GM12891 (cell line): Measurements from ENCODE around the gene MYRF.

Source experiments
- PAX5 ChIP-seq: IDR thresholded peaks from 2 replicates; pipeline ENCODE4 v1.6.1; 2011; ENCODE audit warnings: low read length, moderate library complexity, mild to moderate bottlenecking; ENCODE audit not compliant: insufficient read depth, severe bottlenecking
- POLR2A ChIP-seq: IDR thresholded peaks from 2 replicates; pipeline ENCODE4 v1.6.1; 2011; ENCODE audit warnings: low read depth, low read length, control low read depth
- POLR2AphosphoS5 ChIP-seq: IDR thresholded peaks from 2 replicates; pipeline ENCODE4 v1.6.1; 2011; ENCODE audit warnings: low read depth, low read length, control low read depth
- POU2F2 ChIP-seq: IDR thresholded peaks from 2 replicates; pipeline ENCODE4 v1.6.1; 2011; ENCODE audit warnings: low read depth, mild to moderate bottlenecking, control low read depth, low read length, moderate library complexity
- SPI1 ChIP-seq: IDR thresholded peaks from 2 replicates; pipeline ENCODE4 v1.6.1; 2011; ENCODE audit warnings: low read depth, low read length, control low read depth
- TAF1 ChIP-seq: IDR thresholded peaks from 2 replicates; pipeline ENCODE4 v1.6.1; 2011; ENCODE audit warnings: low read depth, low read length, control low read depth

- TF ChIP-seq POLR2A (no peak), TAF1 (no peak), POLR2AphosphoS5 (no peak), PAX5 (no peak), POU2F2 (no peak), SPI1 (no peak)
Measured at GRCh38 chr11:61806785-61807184, 54.3 kb downstream of the MYRF start.
